Breast epithelium (tissue), 3 donors: ENCODE measurements around the gene CYSLTR1.

Experiments used
- POLR2A ChIP-seq: fragments of 450-650 bp; IDR thresholded peaks from one replicate; pipeline ENCODE4 v1.6.1; 2016; ENCODE audit warnings: antibody characterized with exemption, mild to moderate bottlenecking, moderate library complexity
- TF ChIP-seq, protein P1 (sequence below), 3 donors: fragments of 450-650 bp; IDR thresholded peaks; one replicate each; pipeline ENCODE4 v1.5.1; 2016 to 2017; ENCODE audit warnings: antibody characterized with exemption in 3 of 3, mild to moderate bottlenecking in 3 of 3, moderate library complexity in 3 of 3

DNA sequence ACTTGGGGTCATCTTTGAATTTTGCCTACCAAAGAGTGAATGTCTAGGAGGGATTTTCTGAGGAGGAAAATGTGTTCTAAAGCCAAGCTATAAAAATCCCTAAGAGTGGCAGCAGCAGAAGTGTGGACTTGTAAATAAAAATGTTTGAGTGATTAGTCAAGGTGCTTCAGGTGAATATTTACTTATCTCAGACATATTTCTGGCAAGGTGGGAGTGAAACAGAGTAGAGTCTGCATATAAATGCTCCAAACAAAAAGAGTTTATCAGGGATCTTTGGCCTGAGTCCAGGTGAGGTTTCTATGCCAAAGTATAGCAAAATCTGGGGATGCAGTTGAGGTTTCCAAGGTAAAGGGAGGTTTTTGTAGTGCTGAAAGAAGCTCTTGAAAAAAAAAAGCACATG lies 19.7 kb downstream of the CYSLTR1 start:
- TF ChIP-seq, protein P1, sequence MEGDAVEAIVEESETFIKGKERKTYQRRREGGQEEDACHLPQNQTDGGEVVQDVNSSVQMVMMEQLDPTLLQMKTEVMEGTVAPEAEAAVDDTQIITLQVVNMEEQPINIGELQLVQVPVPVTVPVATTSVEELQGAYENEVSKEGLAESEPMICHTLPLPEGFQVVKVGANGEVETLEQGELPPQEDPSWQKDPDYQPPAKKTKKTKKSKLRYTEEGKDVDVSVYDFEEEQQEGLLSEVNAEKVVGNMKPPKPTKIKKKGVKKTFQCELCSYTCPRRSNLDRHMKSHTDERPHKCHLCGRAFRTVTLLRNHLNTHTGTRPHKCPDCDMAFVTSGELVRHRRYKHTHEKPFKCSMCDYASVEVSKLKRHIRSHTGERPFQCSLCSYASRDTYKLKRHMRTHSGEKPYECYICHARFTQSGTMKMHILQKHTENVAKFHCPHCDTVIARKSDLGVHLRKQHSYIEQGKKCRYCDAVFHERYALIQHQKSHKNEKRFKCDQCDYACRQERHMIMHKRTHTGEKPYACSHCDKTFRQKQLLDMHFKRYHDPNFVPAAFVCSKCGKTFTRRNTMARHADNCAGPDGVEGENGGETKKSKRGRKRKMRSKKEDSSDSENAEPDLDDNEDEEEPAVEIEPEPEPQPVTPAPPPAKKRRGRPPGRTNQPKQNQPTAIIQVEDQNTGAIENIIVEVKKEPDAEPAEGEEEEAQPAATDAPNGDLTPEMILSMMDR (IDR thresholded peaks at IDR 0.05) = no peak
- no peak for TF ChIP-seq POLR2A
